H9 (cell line): ENCODE data around the gene CSNK1G1. TPM values are rescaled to one million over a fixed set of nuclear protein-coding genes. Genes with fewer than 3 reads are reported as not detected.
A peak's percentile ranks its signal among the peaks of the same experiment; 100 is the strongest.

ENCODE experiments used
- DNase-seq: peaks from one replicate; pipeline ENCODE4 v3.0.0-alpha.2; 2017
- H2AFZ ChIP-seq: one replicate; pipeline ENCODE4 v1.6.1; 2013; ENCODE audit warnings: mild to moderate bottlenecking, low read length, control low read depth, moderate library complexity
- H2AK5ac ChIP-seq: 2 replicates; pipeline ENCODE4 v1.6.1; 2013; ENCODE audit warnings: low read length, control low read depth, mixed read lengths; ENCODE audit not compliant: insufficient read length
- H2BK120ac ChIP-seq: one replicate; pipeline ENCODE4 v1.6.1; 2013; ENCODE audit warnings: low read depth, mild to moderate bottlenecking, low read length, control low read depth, inconsistent platforms; ENCODE audit not compliant: poor library complexity, severe bottlenecking
- H2BK12ac ChIP-seq: 2 replicates; pipeline ENCODE4 v1.6.1; 2013; ENCODE audit warnings: low read length, control low read depth, mixed read lengths, low read depth; ENCODE audit not compliant: insufficient read length
- H2BK15ac ChIP-seq: 2 replicates; pipeline ENCODE4 v1.6.1; 2013; ENCODE audit warnings: low read depth, low read length, control low read depth
- H2BK20ac ChIP-seq: one replicate; pipeline ENCODE4 v1.6.1; 2013; ENCODE audit warnings: low read depth, mild to moderate bottlenecking, low read length, control low read depth, inconsistent platforms; ENCODE audit not compliant: poor library complexity, severe bottlenecking
- H2BK5ac ChIP-seq: 2 replicates; pipeline ENCODE4 v1.6.1; 2013; ENCODE audit warnings: low read length, control low read depth, mixed read lengths; ENCODE audit not compliant: insufficient read length
- H3K14ac ChIP-seq: 2 replicates; pipeline ENCODE4 v1.6.1; 2013; ENCODE audit warnings: low read length, control low read depth; ENCODE audit not compliant: insufficient read depth
- H3K18ac ChIP-seq: 2 replicates; pipeline ENCODE4 v1.6.1; 2013; ENCODE audit warnings: low read depth, mild to moderate bottlenecking, mixed read lengths, low read length, control low read depth; ENCODE audit not compliant: insufficient read length
- H3K23ac ChIP-seq: 2 replicates; pipeline ENCODE4 v1.6.1; 2013; ENCODE audit warnings: low read length, control low read depth, mixed read lengths, low read depth; ENCODE audit not compliant: insufficient read length
- H3K23me2 ChIP-seq: 2 replicates; pipeline ENCODE4 v1.6.1; 2013; ENCODE audit warnings: low read depth, mild to moderate bottlenecking, mixed read lengths, low read length, control low read depth; ENCODE audit not compliant: insufficient read length, poor library complexity, severe bottlenecking
- H3K27ac ChIP-seq: 2 replicates; pipeline ENCODE4 v1.5.1; 2013; ENCODE audit warnings: low read length, control low read depth, mixed read lengths, low read depth; ENCODE audit not compliant: insufficient read length
- H3K27me3 ChIP-seq: 2 replicates; pipeline ENCODE4 v1.6.1; 2013; ENCODE audit warnings: low read length, control low read depth, inconsistent platforms; ENCODE audit not compliant: insufficient read depth
- H3K4ac ChIP-seq: 2 replicates; pipeline ENCODE4 v1.6.1; 2013; ENCODE audit warnings: low read depth, mild to moderate bottlenecking, control low read depth, inconsistent platforms, low read length, moderate library complexity
- H3K4me1 ChIP-seq: 2 replicates; pipeline ENCODE4 v1.6.1; 2013; ENCODE audit warnings: low read length, control low read depth, inconsistent platforms; ENCODE audit not compliant: insufficient read depth
- H3K4me2 ChIP-seq: 2 replicates; pipeline ENCODE4 v1.6.1; 2013; ENCODE audit warnings: low read length, control low read depth, mixed read lengths; ENCODE audit not compliant: insufficient read length, insufficient read depth
- H3K56ac ChIP-seq: 2 replicates; pipeline ENCODE4 v1.6.1; 2013; ENCODE audit warnings: low read depth, mild to moderate bottlenecking, mixed read lengths, low read length, control low read depth; ENCODE audit not compliant: insufficient read length
- H3K79me1 ChIP-seq: 2 replicates; pipeline ENCODE4 v1.6.1; 2013; ENCODE audit warnings: low read depth, mild to moderate bottlenecking, moderate library complexity, low read length, control low read depth, inconsistent platforms; ENCODE audit not compliant: insufficient read depth, poor library complexity, severe bottlenecking
- H3K79me2 ChIP-seq: 2 replicates; pipeline ENCODE4 v1.6.1; 2013; ENCODE audit warnings: low read length, control low read depth, inconsistent platforms; ENCODE audit not compliant: insufficient read depth
- H3K9ac ChIP-seq: 2 replicates; pipeline ENCODE4 v1.6.1; 2013; ENCODE audit warnings: low read length, control low read depth, mixed read lengths; ENCODE audit not compliant: insufficient read length; ENCODE audit errors: extremely low read depth
- H3K9me3 ChIP-seq: one replicate; pipeline ENCODE4 v1.6.1; 2013; ENCODE audit warnings: low read depth, low read length, inconsistent platforms; ENCODE audit not compliant: control insufficient read depth
- H3T11ph ChIP-seq: one replicate; pipeline ENCODE4 v1.6.1; 2013; ENCODE audit warnings: mild to moderate bottlenecking, low read length, control low read depth, inconsistent platforms
- H4K20me1 ChIP-seq: one replicate; pipeline ENCODE4 v1.6.1; 2013; ENCODE audit not compliant: control insufficient read depth, insufficient read length, insufficient read depth
- H4K5ac ChIP-seq: 2 replicates; pipeline ENCODE4 v1.6.1; 2013; ENCODE audit warnings: low read depth, mild to moderate bottlenecking, mixed read lengths, low read length, control low read depth; ENCODE audit not compliant: insufficient read length
- H4K8ac ChIP-seq: replicated peaks from 2 replicates; pipeline ENCODE4 v1.6.1; 2013; ENCODE audit warnings: low read length, control low read depth, mixed read lengths, low read depth; ENCODE audit not compliant: insufficient read length
- H4K91ac ChIP-seq: 2 replicates; pipeline ENCODE4 v1.6.1; 2013; ENCODE audit warnings: low read depth, mild to moderate bottlenecking, moderate library complexity, mixed read lengths, low read length, control low read depth; ENCODE audit not compliant: insufficient read length
- H3K27ac Mint-ChIP-seq, 3 experiments: 2 replicates in 2 of 3; 3 replicates in 1 of 3; pipeline ENCODE4 v1.8.0; 2020 to 2021; ENCODE audit warnings: mixed read lengths in 3 of 3, mild to moderate bottlenecking in 1 of 3, moderate library complexity in 1 of 3
- H3K27me3 Mint-ChIP-seq: 2 replicates; pipeline ENCODE4 v1.8.0; 2021; ENCODE audit warnings: low read depth, mild to moderate bottlenecking, moderate library complexity, mixed read lengths
- H3K36me3 Mint-ChIP-seq, 3 experiments: 2 replicates in 2 of 3; 3 replicates in 1 of 3; pipeline ENCODE4 v1.8.0; 2020 to 2021; ENCODE audit warnings: low read depth in 3 of 3, mixed read lengths in 3 of 3; ENCODE audit not compliant: insufficient read depth in 1 of 3
- H3K4me1 Mint-ChIP-seq, 2 experiments: 2 replicates each; pipeline ENCODE4 v1.8.0; 2020; ENCODE audit warnings: mixed read lengths in 2 of 2
- H3K4me3 Mint-ChIP-seq, 2 experiments: 2 replicates in 1 of 2; 3 replicates in 1 of 2; pipeline ENCODE4 v1.8.0; 2020 to 2021; ENCODE audit warnings: mild to moderate bottlenecking in 2 of 2, mixed read lengths in 2 of 2, moderate library complexity in 1 of 2
- H3K9me3 Mint-ChIP-seq, 2 experiments: 2 replicates in 1 of 2; 3 replicates in 1 of 2; pipeline ENCODE4 v1.8.0; 2020; ENCODE audit warnings: mild to moderate bottlenecking in 2 of 2, mixed read lengths in 2 of 2, moderate library complexity in 1 of 2
- CTCF ChIP-seq: fragments of 200-600 bp; sonication (generic); conservative IDR thresholded peaks from 3 replicates; pipeline ENCODE4 v1.8.0; 2021; ENCODE audit warnings: antibody characterized with exemption, mild to moderate bottlenecking
- WGBS: extraction: QIAGEN DNeasy Blood & Tissue Kit; methylation state at CpG from one replicate; pipeline ENCODE4 v1.1.7; 2013; ENCODE audit warnings: missing lambda C conversion rate, low lambda C conversion rate, mixed read lengths; ENCODE audit not compliant: insufficient read length; ENCODE audit errors: extremely low coverage; 5-methylcytosine and 5-hydroxymethylcytosine counted together
- total RNA-seq: library from RNA; stranded (reverse); gene quantifications from 2 replicates; pipeline ENCODE4 v1.2.1, GENCODE V29; 2021

The CSNK1G1 gene
- total RNA-seq, 1 experiment from 2014 or later = 17.1 TPM

- no peaks in the 10 kb centered on the region for H3K4me1 ChIP-seq
- H3K27ac ChIP-seq = no peak overlapping the region
- H2BK5ac ChIP-seq = no peak overlapping the region
- no peak overlapping the region for H2BK120ac ChIP-seq
- no peak overlapping the region for H3K14ac ChIP-seq
- no peak overlapping the region for H3K4me3 Mint-ChIP-seq
- H4K20me1 ChIP-seq = no peaks in the 10 kb centered on the region
- H3K4me2 ChIP-seq = no peak overlapping the region
- H3K79me2 ChIP-seq = no peaks in the 10 kb centered on the region
- H3K18ac ChIP-seq = no peak overlapping the region
- H3K4me1 Mint-ChIP-seq = peaks cover 0 to 4% of the 10 kb centered on the region in 2 experiments; a peak in 2 of 4 replicates
- H3T11ph ChIP-seq = no peak overlapping the region
- no peak overlapping the region for H3K4ac ChIP-seq
- H2AK5ac ChIP-seq = no peak overlapping the region
- H3K79me1 ChIP-seq = no peaks in the 10 kb centered on the region
- no peak overlapping the region for H3K56ac ChIP-seq
- no peak overlapping the region for H2BK20ac ChIP-seq
- no peaks in the 10 kb centered on the region for H3K23me2 ChIP-seq
- no CpG with 5 or more reads among the region's 8 CpGs for WGBS
- peaks cover 0 to 5% (median 0%) of the 10 kb centered on the region in 3 experiments; a peak in 3 of 7 replicates for H3K36me3 Mint-ChIP-seq
- H3K9me3 Mint-ChIP-seq = no peaks in the 10 kb centered on the region
- no peaks in the 10 kb centered on the region for H3K9me3 ChIP-seq
- no peak overlapping the region for H4K91ac ChIP-seq
- no peaks in the 10 kb centered on the region for H3K27me3 Mint-ChIP-seq
- no peak overlapping the region for H4K8ac ChIP-seq
- no peak for TF ChIP-seq CTCF
- H4K5ac ChIP-seq = no peak overlapping the region
- H3K27ac Mint-ChIP-seq = peak overlapping the region in 1 of 3 experiments; percentile 92; a peak in 2 of 7 replicates
- no peak overlapping the region for H2AFZ ChIP-seq
- H2BK12ac ChIP-seq = no peak overlapping the region
- no peak for DNase-seq
- no peak overlapping the region for H2BK15ac ChIP-seq
- no peaks in the 10 kb centered on the region for H3K27me3 ChIP-seq
- H3K23ac ChIP-seq = no peak overlapping the region
- no peak overlapping the region for H3K9ac ChIP-seq
These were observed 211.8 kb downstream of the CSNK1G1 start for GRCh38 chr15:64144192-64144564.
